Right lobe of liver (tissue), 4 donors: ENCODE results near the gene TRIM17.

Experiments used
- POLR2A ChIP-seq: fragments of 450-650 bp; IDR thresholded peaks from one replicate; pipeline ENCODE4 v1.6.1; 2017; ENCODE audit warnings: antibody characterized with exemption, mild to moderate bottlenecking
- TF ChIP-seq, protein P1 (sequence below), 4 donors: fragments of 200-600 bp in 3 of 4; fragments of 450-650 bp in 1 of 4; IDR thresholded peaks; one replicate each; pipeline versions ENCODE4 v1.5.1 to v1.8.0; 2016 to 2022; ENCODE audit warnings: antibody characterized with exemption in 4 of 4, mild to moderate bottlenecking in 2 of 4
- donor health status: DM: no; HTN: no; CAD: no.
- donor health status: DM: no; HTN: no; CAD: no.
- donor health status: DM: no; HTN: yes; CAD: no.

DNA sequence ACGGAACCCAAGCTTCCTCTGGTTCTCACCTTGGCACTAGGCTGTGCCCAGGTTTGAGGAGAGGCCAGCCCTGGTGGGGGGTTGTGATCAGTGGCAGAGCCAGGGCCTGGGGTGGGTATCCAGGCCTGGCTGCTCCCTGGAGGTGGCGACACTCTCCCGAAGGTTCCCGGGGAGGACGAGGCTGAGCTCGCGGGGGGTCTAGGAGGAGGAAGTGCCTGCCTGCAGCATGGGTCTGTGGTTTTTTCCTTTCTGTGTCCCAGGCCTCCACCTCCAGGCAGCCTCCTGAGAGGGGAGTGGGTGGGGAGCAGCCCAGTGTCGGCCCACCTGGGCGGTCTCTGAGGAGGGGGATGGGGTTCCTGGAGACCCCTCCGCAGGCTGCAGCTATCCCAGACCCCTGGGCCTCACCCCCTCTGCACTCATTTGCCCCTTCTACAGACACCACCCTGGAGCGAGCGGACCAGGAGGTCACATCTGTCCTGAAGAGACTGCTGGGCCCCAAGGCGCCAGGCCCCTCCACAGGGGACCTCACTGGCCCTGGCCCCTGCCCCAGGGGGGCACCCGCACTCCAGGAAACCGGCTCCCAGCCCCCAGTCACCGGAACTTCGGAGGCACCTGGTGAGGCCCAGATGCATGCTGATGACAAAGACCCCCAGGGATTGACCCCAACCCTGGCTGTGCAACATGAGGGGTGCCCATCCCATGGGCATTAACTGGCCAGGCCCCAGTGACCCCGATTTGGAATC lies 54.3 kb downstream of the TRIM17 start:
- no peak for TF ChIP-seq POLR2A
- TF ChIP-seq, protein P1, sequence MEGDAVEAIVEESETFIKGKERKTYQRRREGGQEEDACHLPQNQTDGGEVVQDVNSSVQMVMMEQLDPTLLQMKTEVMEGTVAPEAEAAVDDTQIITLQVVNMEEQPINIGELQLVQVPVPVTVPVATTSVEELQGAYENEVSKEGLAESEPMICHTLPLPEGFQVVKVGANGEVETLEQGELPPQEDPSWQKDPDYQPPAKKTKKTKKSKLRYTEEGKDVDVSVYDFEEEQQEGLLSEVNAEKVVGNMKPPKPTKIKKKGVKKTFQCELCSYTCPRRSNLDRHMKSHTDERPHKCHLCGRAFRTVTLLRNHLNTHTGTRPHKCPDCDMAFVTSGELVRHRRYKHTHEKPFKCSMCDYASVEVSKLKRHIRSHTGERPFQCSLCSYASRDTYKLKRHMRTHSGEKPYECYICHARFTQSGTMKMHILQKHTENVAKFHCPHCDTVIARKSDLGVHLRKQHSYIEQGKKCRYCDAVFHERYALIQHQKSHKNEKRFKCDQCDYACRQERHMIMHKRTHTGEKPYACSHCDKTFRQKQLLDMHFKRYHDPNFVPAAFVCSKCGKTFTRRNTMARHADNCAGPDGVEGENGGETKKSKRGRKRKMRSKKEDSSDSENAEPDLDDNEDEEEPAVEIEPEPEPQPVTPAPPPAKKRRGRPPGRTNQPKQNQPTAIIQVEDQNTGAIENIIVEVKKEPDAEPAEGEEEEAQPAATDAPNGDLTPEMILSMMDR (IDR thresholded peaks at IDR 0.05): no peak
